Spleen (tissue), 11 donors: Measurements from ENCODE around the gene NPPB. TPM values are rescaled to one million over a fixed set of nuclear protein-coding genes. Genes with fewer than 3 reads are reported as not detected.

ENCODE experiments used
- DNase-seq: peaks from one replicate; pipeline ENCODE4 v3.0.0-alpha.2; 2020
- H3K27ac ChIP-seq, 8 donors: fragments of 200-600 bp; sonication (generic) in 7 of 8; 1 replicate in 4 of 8; 2 replicates in 4 of 8; pipeline versions ENCODE4 v1.5.0 to v1.8.0; 2016 to 2021; ENCODE audit warnings: inconsistent platforms in 4 of 8, mild to moderate bottlenecking in 4 of 8, moderate library complexity in 1 of 8
- H3K27me3 ChIP-seq, 7 donors: fragments of 200-600 bp; sonication (generic) in 6 of 7; replicated peaks in 1 of 7; 1 replicate in 4 of 7; 2 replicates in 3 of 7; pipeline versions ENCODE4 v1.5.0 to v1.8.0; 2016 to 2021; ENCODE audit warnings: inconsistent platforms in 3 of 7, mild to moderate bottlenecking in 1 of 7
- H3K36me3 ChIP-seq, 6 donors: fragments of 200-600 bp; sonication (generic) in 5 of 6; 1 replicate in 4 of 6; 2 replicates in 2 of 6; pipeline versions ENCODE4 v1.5.0 to v1.8.0; 2016 to 2021; ENCODE audit warnings: inconsistent platforms in 2 of 6
- H3K4me1 ChIP-seq, 6 donors: fragments of 200-600 bp; sonication (generic) in 5 of 6; 1 replicate in 3 of 6; 2 replicates in 3 of 6; pipeline versions ENCODE4 v1.5.0 to v1.8.0; 2016 to 2021; ENCODE audit warnings: inconsistent platforms in 3 of 6
- H3K4me3 ChIP-seq, 8 donors: fragments of 200-600 bp; sonication (generic) in 7 of 8; 1 replicate in 4 of 8; 2 replicates in 4 of 8; pipeline versions ENCODE4 v1.5.0 to v1.8.0; 2016 to 2021; ENCODE audit warnings: inconsistent platforms in 4 of 8, mild to moderate bottlenecking in 4 of 8, moderate library complexity in 2 of 8
- H3K9me3 ChIP-seq, 8 donors: fragments of 200-600 bp; sonication (generic) in 7 of 8; 1 replicate in 4 of 8; 2 replicates in 4 of 8; pipeline versions ENCODE4 v1.5.0 to v1.8.0; 2016 to 2021; ENCODE audit warnings: inconsistent platforms in 4 of 8
- POLR2A ChIP-seq, 3 donors: fragments of 450-650 bp; IDR thresholded peaks; one replicate each; pipeline ENCODE4 v1.5.1; 2017; ENCODE audit warnings: antibody characterized with exemption in 3 of 3, mild to moderate bottlenecking in 1 of 3
- POLR2AphosphoS5 ChIP-seq, 3 donors: sonication (generic); formaldehyde crosslinking; IDR thresholded peaks; one replicate each; pipeline ENCODE4 v1.5.1; 2017; ENCODE audit warnings: antibody characterized with exemption in 3 of 3
- WGBS, 5 donors: extraction: QIAGEN DNeasy Blood & Tissue Kit in 3 of 5; methylation state at CpG; one replicate each; pipeline versions ENCODE4 v1.1.5 to v1.1.7; 2013 to 2018; 5-methylcytosine and 5-hydroxymethylcytosine counted together
- intact Hi-C: fragments of 100-400 bp; cut with DNase I; formaldehyde crosslinking; loops from one replicate; pipeline ENCODE4 v1.15.0; 2023; ENCODE audit warnings: low total_unique reads
- polyA plus RNA-seq, 3 donors: library from polyadenylated mRNA; stranded (reverse); fragments of 200-250 nt; gene quantifications; one replicate each; pipeline ENCODE4 v1.2.1, GENCODE V29; 2013
- total RNA-seq, 7 donors: library from RNA; depleted of rRNA in 3 of 7; stranded (reverse); fragments of >200 nt in 3 of 7; fragmentation: NEBNext Ultra II Directional in 4 of 7; extraction: Animal tissue kit (Norgen Biotek cat#: 25700) in 4 of 7; gene quantifications; one replicate each; pipeline versions ENCODE4 v1.1.0 to v1.2.1, GENCODE V29; 2016 to 2021
- TF ChIP-seq, protein P1 (sequence below), 11 experiments: fragments of 200-600 bp in 7 of 11; fragments of 450-650 bp in 4 of 11; sonication (generic) in 4 of 11; IDR thresholded peaks in 8 of 11; conservative IDR thresholded peaks in 3 of 11; 1 replicate in 7 of 11; 2 replicates in 4 of 11; pipeline versions ENCODE4 v1.4.0 to v1.8.0; 2016 to 2021; ENCODE audit warnings: antibody characterized with exemption in 11 of 11, inconsistent platforms in 4 of 11, mild to moderate bottlenecking in 1 of 11
- donor health status: healthy with polysubstance abuse.
- donor health status: DM: no; HTN: no; CAD: no; lungs with moderate emphysema.
- donor health status: DM: no; HTN: no; CAD: no.
- donor health status: Bipolar disorder and iron deficiency.
- donor health status: healthy.
- donor health status: DM: no; HTN: no; CAD: no.
- donor health status: DM: yes; HTN: yes; CAD: no.

The NPPB gene
- total and polyA plus RNA-seq, 10 donors, result 0.38 to 0.80 (median 0.57) TPM; not detected in 7

DNA sequence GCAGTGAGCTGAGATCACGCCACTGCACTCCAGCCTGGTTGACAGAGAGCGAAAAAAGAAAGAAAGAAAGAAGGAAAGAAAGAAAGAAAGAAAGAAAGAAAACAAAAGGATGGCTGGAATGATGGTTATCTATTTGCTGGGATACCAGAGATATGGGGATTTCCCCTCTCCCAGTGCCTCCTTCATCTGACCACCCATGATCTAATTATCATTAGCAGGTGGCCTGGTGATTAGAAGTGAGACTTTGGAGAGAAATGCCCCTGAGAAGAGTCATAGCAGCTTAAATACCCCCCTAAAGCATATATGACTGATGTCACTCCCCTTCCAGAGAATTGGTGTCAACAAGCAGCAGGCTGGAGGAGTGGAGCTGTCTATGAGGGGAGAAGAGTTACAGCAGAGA lies 1.3 kb upstream of the NPPB start:
- WGBS, 5 donors, result 52 to 83% (median 72%) methylated on average over 1 to 2 of the region's 2 CpGs
- intact Hi-C loops, result no loop called here
- no peak overlapping the region for H3K4me3 ChIP-seq
- H3K4me1 ChIP-seq, result peaks cover 0 to 6% (median 4%) of the 10 kb centered on the region in 6 donors
- no peak for DNase-seq
- no peaks in the 10 kb centered on the region for H3K9me3 ChIP-seq
- no peaks in the 10 kb centered on the region for H3K36me3 ChIP-seq
- TF ChIP-seq, protein P1, sequence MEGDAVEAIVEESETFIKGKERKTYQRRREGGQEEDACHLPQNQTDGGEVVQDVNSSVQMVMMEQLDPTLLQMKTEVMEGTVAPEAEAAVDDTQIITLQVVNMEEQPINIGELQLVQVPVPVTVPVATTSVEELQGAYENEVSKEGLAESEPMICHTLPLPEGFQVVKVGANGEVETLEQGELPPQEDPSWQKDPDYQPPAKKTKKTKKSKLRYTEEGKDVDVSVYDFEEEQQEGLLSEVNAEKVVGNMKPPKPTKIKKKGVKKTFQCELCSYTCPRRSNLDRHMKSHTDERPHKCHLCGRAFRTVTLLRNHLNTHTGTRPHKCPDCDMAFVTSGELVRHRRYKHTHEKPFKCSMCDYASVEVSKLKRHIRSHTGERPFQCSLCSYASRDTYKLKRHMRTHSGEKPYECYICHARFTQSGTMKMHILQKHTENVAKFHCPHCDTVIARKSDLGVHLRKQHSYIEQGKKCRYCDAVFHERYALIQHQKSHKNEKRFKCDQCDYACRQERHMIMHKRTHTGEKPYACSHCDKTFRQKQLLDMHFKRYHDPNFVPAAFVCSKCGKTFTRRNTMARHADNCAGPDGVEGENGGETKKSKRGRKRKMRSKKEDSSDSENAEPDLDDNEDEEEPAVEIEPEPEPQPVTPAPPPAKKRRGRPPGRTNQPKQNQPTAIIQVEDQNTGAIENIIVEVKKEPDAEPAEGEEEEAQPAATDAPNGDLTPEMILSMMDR (IDR thresholded peaks at IDR 0.05 in 8 of 11, conservative IDR thresholded peaks at IDR 0.05 in 3 of 11), result no peak
- TF ChIP-seq POLR2A (IDR thresholded peaks at IDR 0.05) (no peak), POLR2AphosphoS5 (IDR thresholded peaks at IDR 0.05) (no peak)
- no peak overlapping the region for H3K27ac ChIP-seq
- H3K27me3 ChIP-seq, result peaks cover 0 to 82% (median 40%) of the 10 kb centered on the region in 7 donors

DNA sequence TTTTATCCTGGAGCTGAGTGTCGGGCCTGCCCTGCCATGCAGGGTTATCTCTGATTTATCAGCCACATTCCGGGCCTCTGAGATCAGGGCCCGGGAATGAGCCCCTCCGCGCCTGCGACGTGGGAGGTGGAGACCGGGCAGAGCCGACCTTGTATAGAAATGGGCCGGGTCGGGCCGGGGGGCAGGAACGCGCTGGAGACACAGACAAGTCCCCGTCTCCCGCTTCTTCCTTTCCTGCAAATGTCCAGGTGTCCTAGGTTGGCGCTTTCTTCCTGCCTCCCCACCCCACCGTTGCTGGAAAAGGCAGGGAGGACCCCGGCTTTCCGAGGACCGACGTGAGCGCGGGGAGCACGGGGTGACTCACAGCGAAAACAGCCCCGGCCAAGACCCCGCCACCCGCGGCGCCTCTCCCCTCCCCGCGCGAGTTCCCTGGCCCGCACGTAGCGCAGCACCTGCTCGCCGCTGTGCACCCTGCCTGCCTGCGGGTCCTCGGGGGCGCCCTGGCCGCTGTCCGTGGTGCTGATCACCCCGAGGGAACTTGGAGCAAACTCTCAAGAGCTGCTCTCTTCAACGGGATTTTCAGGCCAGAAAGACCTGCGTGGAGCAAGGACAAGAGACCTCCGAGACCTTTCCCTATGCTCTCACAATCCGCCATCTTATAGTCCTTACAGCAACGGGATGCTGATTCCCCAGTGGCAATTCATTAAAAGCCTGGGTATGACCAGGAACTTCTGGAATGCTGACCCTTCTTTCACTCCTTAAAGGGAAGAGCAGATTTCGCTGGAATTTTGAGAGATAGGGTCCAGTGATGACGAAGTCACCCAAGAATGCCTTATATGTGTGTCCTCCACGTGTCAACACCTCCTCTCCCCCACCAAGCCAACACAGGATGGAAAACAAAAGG lies 475 bp upstream of the NPPB start:
- H3K9me3 ChIP-seq, result no peaks in the 10 kb centered on the region
- whole genome bisulfite sequencing, 5 donors, result 4 to 9% (median 7%) methylated on average over 33 to 53 of the region's 53 CpGs
- DNase-seq, result peak; percentile 85
- H3K36me3 ChIP-seq, result no peaks in the 10 kb centered on the region
- peaks cover 0 to 90% (median 40%) of the 10 kb centered on the region in 7 donors for H3K27me3 ChIP-seq
- TF ChIP-seq POLR2AphosphoS5 (IDR thresholded peaks at IDR 0.05) (peak in 1 of 3 donors; percentile 59), POLR2A (IDR thresholded peaks at IDR 0.05) (no peak)
- TF ChIP-seq, protein P1 (IDR thresholded peaks at IDR 0.05 in 8 of 11, conservative IDR thresholded peaks at IDR 0.05 in 3 of 11), result peak in 3 of 11 experiments; percentile 10 to 51 (median 21)
- no peak overlapping the region for H3K27ac ChIP-seq
- no peak overlapping the region for H3K4me3 ChIP-seq
- intact Hi-C loops, result no loop called here
- H3K4me1 ChIP-seq, result peaks cover 0 to 6% (median 4%) of the 10 kb centered on the region in 6 donors

DNA sequence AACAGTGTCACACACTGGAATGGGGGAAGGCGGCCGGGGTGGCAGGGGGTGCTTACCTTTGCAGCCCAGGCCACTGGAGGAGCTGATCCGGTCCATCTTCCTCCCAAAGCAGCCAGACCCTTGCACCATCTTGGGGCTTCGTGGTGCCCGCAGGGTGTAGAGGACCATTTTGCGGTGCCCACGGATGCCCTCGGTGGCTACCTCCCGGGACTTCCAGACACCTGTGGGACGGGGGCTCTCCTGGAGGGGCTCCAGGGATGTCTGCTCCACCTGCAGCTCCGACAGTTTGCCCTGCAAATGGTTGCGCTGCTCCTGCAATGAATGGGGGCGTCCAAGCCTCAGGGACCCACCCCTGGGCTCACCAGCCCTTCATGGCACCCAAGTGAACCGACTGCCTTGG lies 587 bp downstream of the NPPB start:
- peaks cover 0 to 6% (median 4%) of the 10 kb centered on the region in 6 donors for H3K4me1 ChIP-seq
- no peak for TF ChIP-seq POLR2AphosphoS5 (IDR thresholded peaks at IDR 0.05)
- no peak for TF ChIP-seq POLR2A (IDR thresholded peaks at IDR 0.05)
- TF ChIP-seq, protein P1 (IDR thresholded peaks at IDR 0.05 in 8 of 11, conservative IDR thresholded peaks at IDR 0.05 in 3 of 11), result no peak
- no peaks in the 10 kb centered on the region for H3K9me3 ChIP-seq
- no peak for DNase-seq
- peaks cover 0 to 94% (median 40%) of the 10 kb centered on the region in 7 donors for H3K27me3 ChIP-seq
- WGBS, 5 donors, result 83 to 92% (median 86%) methylated on average over 9 to 14 of the region's 14 CpGs
- no peak overlapping the region for H3K27ac ChIP-seq
- intact Hi-C loops, result no loop called here
- no peaks in the 10 kb centered on the region for H3K36me3 ChIP-seq
- no peak overlapping the region for H3K4me3 ChIP-seq

DNA sequence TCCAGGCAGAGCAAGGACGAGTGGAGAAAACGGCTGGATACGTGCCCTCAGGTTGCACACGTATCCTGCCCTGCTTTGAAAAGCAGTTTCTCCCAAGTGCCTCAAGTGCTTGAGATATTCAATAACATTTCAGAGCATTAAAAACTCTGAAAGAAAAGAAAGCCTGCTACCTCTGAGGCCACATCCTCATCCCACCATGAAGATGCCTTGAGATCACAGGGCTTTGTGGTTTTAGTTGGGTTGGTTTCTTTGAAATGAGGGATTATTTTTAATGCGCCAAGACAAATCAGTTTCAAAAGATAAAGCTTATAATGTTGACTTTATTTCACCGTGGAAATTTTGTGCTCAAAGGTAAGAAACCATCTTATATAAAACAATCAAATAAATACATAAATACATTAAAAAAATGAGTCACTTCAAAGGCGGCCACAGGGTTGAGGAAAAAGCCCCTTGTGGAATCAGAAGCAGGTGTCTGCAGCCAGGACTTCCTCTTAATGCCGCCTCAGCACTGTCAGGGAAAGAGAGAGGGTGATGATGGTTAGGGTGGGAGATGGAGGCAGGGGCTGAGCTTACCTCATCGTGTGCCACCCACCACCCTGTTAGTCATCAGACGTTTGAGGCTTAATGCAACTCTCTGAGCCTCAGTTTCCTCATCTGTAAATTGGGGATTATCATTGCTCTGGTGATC lies 1.4 kb downstream of the NPPB start:
- no peaks in the 10 kb centered on the region for H3K9me3 ChIP-seq
- H3K36me3 ChIP-seq, result no peaks in the 10 kb centered on the region
- no peak overlapping the region for H3K4me3 ChIP-seq
- TF ChIP-seq POLR2AphosphoS5 (IDR thresholded peaks at IDR 0.05), result no peak
- TF ChIP-seq POLR2A (IDR thresholded peaks at IDR 0.05), result no peak
- TF ChIP-seq, protein P1 (IDR thresholded peaks at IDR 0.05 in 8 of 11, conservative IDR thresholded peaks at IDR 0.05 in 3 of 11), result no peak
- intact Hi-C loops, result no loop called here
- no peak overlapping the region for H3K27ac ChIP-seq
- H3K4me1 ChIP-seq, result peaks cover 0 to 6% (median 4%) of the 10 kb centered on the region in 6 donors
- H3K27me3 ChIP-seq, result peaks cover 0 to 89% (median 40%) of the 10 kb centered on the region in 7 donors
- 30 to 44% (median 35%) methylated on average over 10 of the region's 10 CpGs for WGBS, 5 donors
- DNase-seq, result no peak
